Fibroblast of lung (primary cell): Measurements from ENCODE around the gene ANO7. TPM values are rescaled to one million over a fixed set of nuclear protein-coding genes. Genes with fewer than 3 reads are reported as not detected.

Experiments
- DNase-seq, 2 donors: peaks; one replicate each; pipeline versions ENCODE4 v3.0.0 to v3.0.0-alpha.2; 2010; ENCODE audit warnings: low read depth in 2 of 2
- H2AFZ ChIP-seq: 2 replicates; pipeline ENCODE4 v1.5.1; 2012; ENCODE audit warnings: low read length, control low read depth, inconsistent platforms
- H3K27ac ChIP-seq: 2 replicates; pipeline ENCODE4 v1.5.1; 2011; ENCODE audit warnings: low read length, control low read depth; ENCODE audit not compliant: insufficient read depth
- H3K27me3 ChIP-seq: 2 replicates; pipeline ENCODE4 v1.5.1; 2011; ENCODE audit warnings: mild to moderate bottlenecking, low read length; ENCODE audit not compliant: control insufficient read depth, insufficient read depth
- H3K36me3 ChIP-seq: 2 replicates; pipeline ENCODE4 v1.5.1; 2011; ENCODE audit warnings: low read length; ENCODE audit not compliant: control insufficient read depth, insufficient read depth
- H3K4me1 ChIP-seq: 2 replicates; pipeline ENCODE4 v1.5.1; 2011; ENCODE audit warnings: low read length; ENCODE audit not compliant: control insufficient read depth, insufficient read depth; ENCODE audit errors: extremely low read depth
- H3K4me2 ChIP-seq: 2 replicates; pipeline ENCODE4 v1.5.1; 2011; ENCODE audit warnings: low read length, control low read depth; ENCODE audit not compliant: insufficient read depth; ENCODE audit errors: extremely low read depth
- H3K4me3 ChIP-seq, 4 experiments: fragments of 200-600 bp in 1 of 4; sonication (generic) in 1 of 4; replicated peaks in 1 of 4; 2 replicates each; pipeline ENCODE4 v1.5.1; 2011 to 2016; ENCODE audit warnings: low read length in 4 of 4, low read depth in 3 of 4, mild to moderate bottlenecking in 3 of 4, control low read depth in 2 of 4, inconsistent platforms in 1 of 4, mixed read lengths in 1 of 4; ENCODE audit not compliant: insufficient read depth in 1 of 4; ENCODE audit errors: control extremely low read depth in 1 of 4
- H3K79me2 ChIP-seq: 2 replicates; pipeline ENCODE4 v1.5.1; 2012; ENCODE audit warnings: mild to moderate bottlenecking, low read length, inconsistent platforms; ENCODE audit not compliant: control insufficient read depth, insufficient read depth
- H3K9ac ChIP-seq: 2 replicates; pipeline ENCODE4 v1.5.1; 2011; ENCODE audit warnings: mild to moderate bottlenecking, low read length, control low read depth; ENCODE audit not compliant: insufficient read depth
- H3K9me3 ChIP-seq: 2 replicates; pipeline ENCODE4 v1.5.1; 2012; ENCODE audit warnings: low read depth, low read length; ENCODE audit not compliant: control insufficient read depth, insufficient read depth
- H4K20me1 ChIP-seq: 2 replicates; pipeline ENCODE4 v1.5.1; 2011; ENCODE audit warnings: low read length; ENCODE audit not compliant: control insufficient read depth, insufficient read depth; ENCODE audit errors: extremely low read depth
- CTCF ChIP-seq, 2 donors: IDR thresholded peaks in 1 of 2; conservative IDR thresholded peaks in 1 of 2; 1 replicate in 1 of 2; 2 replicates in 1 of 2; pipeline ENCODE4 v1.5.1; 2011 to 2012; ENCODE audit warnings: low read length in 2 of 2, control low read depth in 1 of 2, inconsistent platforms in 1 of 2, low read depth in 1 of 2, mild to moderate bottlenecking in 1 of 2
- EZH2 ChIP-seq: IDR thresholded peaks from 2 replicates; pipeline ENCODE4 v1.5.1; 2012; ENCODE audit warnings: low read length, control low read depth, mild to moderate bottlenecking; ENCODE audit errors: missing control alignments
- polyA plus RNA-seq, 2 donors: library from polyadenylated mRNA; depleted of rRNA in 1 of 2; stranded (reverse) in 1 of 2; unstranded in 1 of 2; fragments of >200 nt; gene quantifications; 2 replicates each; pipeline ENCODE4 v1.2.1, GENCODE V29; 2011 to 2012; ENCODE audit warnings: missing spikeins in 1 of 2
- total RNA-seq: library from RNA; depleted of rRNA; stranded (reverse); fragments of >200 nt; gene quantifications from 2 replicates; pipeline ENCODE4 v1.2.1, GENCODE V29; 2014

Gene ANO7
- total and polyA plus RNA-seq, 2 donors (not counting 1 experiment from before 2014, with no cell fraction given) = 0.50 TPM

DNA sequence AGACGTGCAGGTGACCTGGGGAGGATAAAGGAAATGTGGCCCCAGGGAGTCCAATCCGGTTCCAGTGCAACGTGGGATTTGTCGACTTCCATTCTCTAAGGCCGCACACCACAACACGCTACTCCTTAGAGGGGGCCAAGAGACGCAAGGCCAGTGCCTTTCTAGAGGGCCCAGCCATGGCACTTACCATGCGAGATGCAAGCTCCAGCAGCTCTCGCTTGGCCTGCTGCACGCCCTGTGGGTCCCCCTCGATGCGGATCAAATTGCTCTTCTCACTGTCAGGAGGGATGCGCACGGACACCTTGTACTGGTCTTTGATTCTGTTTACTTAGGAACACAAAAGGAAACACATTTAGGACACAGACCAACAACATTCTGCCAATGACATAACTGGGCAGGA, 61.2 kb downstream of the ANO7 start:
- H4K20me1 ChIP-seq = peaks cover 2% of the 10 kb centered on the region
- H3K27ac ChIP-seq = no peak overlapping the region
- no peaks in the 10 kb centered on the region for H3K27me3 ChIP-seq
- H3K36me3 ChIP-seq = peaks cover 51% of the 10 kb centered on the region
- no peak overlapping the region for H2AFZ ChIP-seq
- no peak overlapping the region for H3K4me3 ChIP-seq
- H3K9me3 ChIP-seq = no peaks in the 10 kb centered on the region
- no peak overlapping the region for H3K4me2 ChIP-seq
- no peak overlapping the region for H3K9ac ChIP-seq
- no peak for DNase-seq
- TF ChIP-seq EZH2 = no peak
- no peak for TF ChIP-seq CTCF (conservative IDR thresholded peaks at IDR 0.05 in 1 of 2, IDR thresholded peaks at IDR 0.05 in 1 of 2; ENCODE audit: low read depth in 1 of 2, low read length in 2 of 2)
- H3K79me2 ChIP-seq = peaks cover 29% of the 10 kb centered on the region
- H3K4me1 ChIP-seq = no peaks in the 10 kb centered on the region

DNA sequence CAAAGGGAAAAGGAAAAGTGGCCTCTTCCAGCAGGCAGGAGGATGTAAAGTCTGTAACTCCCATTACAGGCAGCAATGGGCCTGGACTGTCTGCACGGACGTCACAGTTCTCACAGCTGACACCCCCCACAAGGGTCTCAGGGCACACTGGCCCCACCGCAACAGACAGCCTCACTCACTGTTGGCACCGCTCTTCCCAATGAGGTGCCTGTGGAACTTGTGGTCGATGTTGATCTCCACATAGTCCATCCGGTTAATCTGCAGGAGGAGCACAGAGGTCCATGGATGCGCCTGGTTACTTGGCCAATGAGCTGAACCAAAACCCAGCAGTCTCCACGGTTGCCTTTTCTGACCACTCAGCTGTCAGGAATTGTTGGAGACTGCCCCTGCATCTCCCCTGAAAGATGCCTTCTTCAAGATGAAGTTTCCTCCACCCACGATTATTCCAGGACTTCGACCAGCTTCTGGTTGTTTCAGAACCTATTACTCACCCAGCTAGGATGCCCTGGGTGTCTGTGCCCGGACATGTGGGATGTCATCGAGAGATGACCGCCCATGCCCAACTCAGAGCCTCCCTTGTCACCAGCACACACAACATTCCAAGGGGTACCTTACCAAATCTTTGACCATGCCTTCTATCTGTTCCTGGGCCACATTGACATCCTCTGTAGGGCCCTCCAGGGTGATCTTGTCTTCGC, 64.5 kb downstream of the ANO7 start:
- DNase-seq = no peak
- H3K79me2 ChIP-seq = peaks cover 41% of the 10 kb centered on the region
- H3K4me2 ChIP-seq = no peak overlapping the region
- no peaks in the 10 kb centered on the region for H3K27me3 ChIP-seq
- H3K4me1 ChIP-seq = no peaks in the 10 kb centered on the region
- H3K27ac ChIP-seq = no peak overlapping the region
- TF ChIP-seq EZH2 = no peak
- no peak for TF ChIP-seq CTCF (conservative IDR thresholded peaks at IDR 0.05 in 1 of 2, IDR thresholded peaks at IDR 0.05 in 1 of 2; ENCODE audit: low read depth in 1 of 2, low read length in 2 of 2)
- no peaks in the 10 kb centered on the region for H3K9me3 ChIP-seq
- no peak overlapping the region for H2AFZ ChIP-seq
- no peak overlapping the region for H3K4me3 ChIP-seq
- peaks cover 61% of the 10 kb centered on the region for H3K36me3 ChIP-seq
- H3K9ac ChIP-seq = no peak overlapping the region
- peaks cover 2% of the 10 kb centered on the region for H4K20me1 ChIP-seq

GRCh38 chr2:241254904-241255351, 66.5 kb downstream of the ANO7 start:
- Histone ChIP-seq H3K4me2 (no peak overlapping the region), H3K79me2 (peaks cover 51% of the 10 kb centered on the region), H3K4me1 (peaks cover 6% of the 10 kb centered on the region), H3K27me3 (no peaks in the 10 kb centered on the region), H4K20me1 (peaks cover 2% of the 10 kb centered on the region), H3K9me3 (no peaks in the 10 kb centered on the region), H3K27ac (no peak overlapping the region), H2AFZ (no peak overlapping the region), H3K9ac (no peak overlapping the region), H3K4me3 (no peak overlapping the region), H3K36me3 (peaks cover 48% of the 10 kb centered on the region)
- TF ChIP-seq EZH2 = no peak
- no peak for TF ChIP-seq CTCF (conservative IDR thresholded peaks at IDR 0.05 in 1 of 2, IDR thresholded peaks at IDR 0.05 in 1 of 2; ENCODE audit: low read depth in 1 of 2, low read length in 2 of 2)
- DNase-seq = no peak
